ENCODE results near the gene PTGDS.

DNA sequence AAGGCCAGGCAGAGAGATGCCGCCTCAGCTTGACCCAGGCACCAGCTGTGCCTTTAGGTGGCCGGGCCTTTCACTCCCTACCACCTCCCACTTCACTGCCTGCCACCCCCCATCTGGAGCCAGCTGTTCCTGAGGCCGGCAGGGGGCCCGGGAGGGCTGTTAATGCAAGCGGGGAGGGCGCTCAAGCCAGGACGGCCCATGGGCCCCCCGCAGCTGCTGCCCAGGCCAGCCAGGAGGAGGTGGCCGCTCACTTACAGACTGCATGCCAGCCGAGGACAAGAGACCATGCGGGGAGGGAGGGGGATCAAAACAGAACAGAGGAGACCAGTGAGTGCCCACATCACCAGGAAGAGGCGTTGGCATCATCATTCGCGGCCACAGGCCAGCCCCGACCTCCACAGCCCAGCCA, 46.3 kb downstream of the PTGDS start:
- no peak for TF ChIP-seq GABPA (IDR thresholded peaks at IDR 0.05; ENCODE audit: low read depth)
- no peak for TF ChIP-seq SMAD1 (IDR thresholded peaks at IDR 0.05; ENCODE audit: low read depth, partially characterized antibody)
- TF ChIP-seq, protein P1, sequence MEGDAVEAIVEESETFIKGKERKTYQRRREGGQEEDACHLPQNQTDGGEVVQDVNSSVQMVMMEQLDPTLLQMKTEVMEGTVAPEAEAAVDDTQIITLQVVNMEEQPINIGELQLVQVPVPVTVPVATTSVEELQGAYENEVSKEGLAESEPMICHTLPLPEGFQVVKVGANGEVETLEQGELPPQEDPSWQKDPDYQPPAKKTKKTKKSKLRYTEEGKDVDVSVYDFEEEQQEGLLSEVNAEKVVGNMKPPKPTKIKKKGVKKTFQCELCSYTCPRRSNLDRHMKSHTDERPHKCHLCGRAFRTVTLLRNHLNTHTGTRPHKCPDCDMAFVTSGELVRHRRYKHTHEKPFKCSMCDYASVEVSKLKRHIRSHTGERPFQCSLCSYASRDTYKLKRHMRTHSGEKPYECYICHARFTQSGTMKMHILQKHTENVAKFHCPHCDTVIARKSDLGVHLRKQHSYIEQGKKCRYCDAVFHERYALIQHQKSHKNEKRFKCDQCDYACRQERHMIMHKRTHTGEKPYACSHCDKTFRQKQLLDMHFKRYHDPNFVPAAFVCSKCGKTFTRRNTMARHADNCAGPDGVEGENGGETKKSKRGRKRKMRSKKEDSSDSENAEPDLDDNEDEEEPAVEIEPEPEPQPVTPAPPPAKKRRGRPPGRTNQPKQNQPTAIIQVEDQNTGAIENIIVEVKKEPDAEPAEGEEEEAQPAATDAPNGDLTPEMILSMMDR (IDR thresholded peaks at IDR 0.05 in 2 of 3, conservative IDR thresholded peaks at IDR 0.05 in 1 of 3; ENCODE audit: control insufficient read depth in 2 of 3, extremely low read depth in 1 of 3, insufficient read depth in 1 of 3, low read depth in 3 of 3, low read length in 3 of 3), result no peak
- TF ChIP-seq RAD21 (IDR thresholded peaks at IDR 0.05; ENCODE audit: insufficient read depth, low read depth, low read length), result no peak
- no peak for TF ChIP-seq LARP7 (IDR thresholded peaks at IDR 0.05)
- no peak for TF ChIP-seq SUZ12 (IDR thresholded peaks at IDR 0.05; ENCODE audit: unreplicated experiment)
